Transverse colon (tissue), 4 donors: ENCODE measurements around the gene PLXNB2. TPM values are rescaled to one million over a fixed set of nuclear protein-coding genes. Genes with fewer than 3 reads are reported as not detected.

Experiments used
- DNase-seq: peaks from one replicate; pipeline ENCODE4 v3.0.0-alpha.2; 2019
- H3K27ac ChIP-seq, 4 donors: fragments of 200-600 bp; sonication (generic); 2 replicates each; pipeline ENCODE4 v1.5.1; 2016 to 2018; ENCODE audit warnings: inconsistent platforms in 4 of 4
- H3K27me3 ChIP-seq: fragments of 200-600 bp; sonication (generic); 2 replicates; pipeline ENCODE4 v1.5.1; 2017; ENCODE audit warnings: inconsistent platforms
- H3K36me3 ChIP-seq, 4 donors: fragments of 200-600 bp; sonication (generic); 2 replicates each; pipeline ENCODE4 v1.5.1; 2017 to 2019; ENCODE audit warnings: inconsistent platforms in 4 of 4
- H3K4me1 ChIP-seq, 4 donors: fragments of 200-600 bp; sonication (generic); 2 replicates each; pipeline ENCODE4 v1.5.1; 2017 to 2020; ENCODE audit warnings: inconsistent platforms in 4 of 4
- H3K4me3 ChIP-seq, 4 donors: fragments of 200-600 bp; sonication (generic); 1 replicate in 1 of 4; 2 replicates in 3 of 4; pipeline versions ENCODE4 v1.5.1 to v1.6.1; 2017 to 2019; ENCODE audit warnings: inconsistent platforms in 4 of 4
- H3K9me3 ChIP-seq, 2 donors: fragments of 200-600 bp; sonication (generic); 2 replicates each; pipeline ENCODE4 v1.5.1; 2017 to 2019; ENCODE audit warnings: inconsistent platforms in 2 of 2
- CTCF ChIP-seq, 5 experiments: fragments of 200-600 bp in 3 of 5; fragments of 450-650 bp in 2 of 5; sonication (generic) in 3 of 5; IDR thresholded peaks; 1 replicate in 2 of 5; 2 replicates in 3 of 5; pipeline ENCODE4 v1.5.1; 2016 to 2017; ENCODE audit warnings: antibody characterized with exemption in 5 of 5, inconsistent platforms in 3 of 5, mild to moderate bottlenecking in 2 of 5, moderate library complexity in 1 of 5
- EP300 ChIP-seq: sonication (generic); formaldehyde crosslinking; IDR thresholded peaks from one replicate; pipeline ENCODE4 v1.6.1; 2017; ENCODE audit warnings: antibody characterized with exemption, low read depth
- POLR2A ChIP-seq: fragments of 450-650 bp; IDR thresholded peaks from one replicate; pipeline ENCODE4 v1.6.1; 2016; ENCODE audit warnings: antibody characterized with exemption, mild to moderate bottlenecking, moderate library complexity
- POLR2AphosphoS5 ChIP-seq, 3 donors: sonication (generic); formaldehyde crosslinking; IDR thresholded peaks; one replicate each; pipeline ENCODE4 v1.6.1; 2016; ENCODE audit warnings: antibody characterized with exemption in 3 of 3
- WGBS, 2 donors: methylation state at CpG; one replicate each; pipeline ENCODE4 v1.1.5; 2018; ENCODE audit warnings: low coverage in 1 of 2; 5-methylcytosine and 5-hydroxymethylcytosine counted together
- in situ Hi-C, 4 donors: fragments of 200-750 bp; cut with MboI; loops; one replicate each; pipeline versions ENCODE4 v1.15.0 to v1.15.1; 2017; ENCODE audit warnings: low sequenced_read_pairs in 3 of 4, low pct_ligation_motif_present in 1 of 4, low pct_unique_long_range_greater_than_20kb in 1 of 4
- intact Hi-C: fragments of 100-400 bp; cut with DNase I; formaldehyde crosslinking; loops from one replicate; pipeline ENCODE4 v1.15.1; 2023; ENCODE audit warnings: low total_unique reads
- total RNA-seq, 4 donors: library from RNA; depleted of rRNA; stranded (reverse); fragments of >200 nt; gene quantifications; one replicate each; pipeline ENCODE4 v1.1.0, GENCODE V29; 2016

The PLXNB2 gene
- total RNA-seq, 4 donors from 2014 or later = 305 to 880 (median 460) TPM

GRCh38 chr22:50329236-50329635 is 21.8 kb upstream of the PLXNB2 start:
- no peak for DNase-seq
- H3K4me3 ChIP-seq = no peak overlapping the region
- TF ChIP-seq EP300 = no peak
- TF ChIP-seq POLR2A = no peak
- TF ChIP-seq CTCF (IDR thresholded peaks at IDR 0.05) = no peak
- no peak for TF ChIP-seq POLR2AphosphoS5 (IDR thresholded peaks at IDR 0.05)
- in situ Hi-C loops (loop anchor here in 3 of 4 donors (5.0 to 10.0 kb wide), 2 partner anchors 52 to 74 kb away; partner anchors contain the start of gene HDAC10 (in 2 of the 3)), intact Hi-C loops (loop anchor here (5.0 kb wide), 1 partner anchor 52 kb away; no protein-coding TSS in a partner anchor)
- H3K9me3 ChIP-seq = no peaks in the 10 kb centered on the region
- 90 to 100% methylated on average over 1 to 6 of the region's 6 CpGs for WGBS, 2 donors
- H3K27me3 ChIP-seq = no peaks in the 10 kb centered on the region
- H3K27ac ChIP-seq = no peak overlapping the region
- peaks cover 11 to 24% (median 13%) of the 10 kb centered on the region in 4 donors for H3K4me1 ChIP-seq
- no peaks in the 10 kb centered on the region for H3K36me3 ChIP-seq

DNA sequence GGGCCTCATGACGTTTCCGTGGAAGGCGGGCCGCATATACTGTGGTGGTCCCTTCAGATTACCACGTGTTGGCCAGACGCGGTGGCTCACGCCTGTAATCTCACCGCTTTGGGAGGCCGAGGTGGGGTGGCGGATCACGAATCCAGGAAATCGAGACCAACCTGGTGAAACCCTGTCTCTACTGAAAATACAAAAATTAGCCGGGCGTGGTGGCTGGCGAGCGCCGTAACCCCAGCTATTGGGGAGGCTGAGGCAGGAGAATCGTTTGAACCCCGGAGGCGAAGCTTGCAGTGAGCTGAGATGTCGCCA is 20.2 kb upstream of the PLXNB2 start:
- H3K36me3 ChIP-seq = no peaks in the 10 kb centered on the region
- no peaks in the 10 kb centered on the region for H3K9me3 ChIP-seq
- TF ChIP-seq CTCF (IDR thresholded peaks at IDR 0.05) = no peak
- TF ChIP-seq EP300 = no peak
- no peak for TF ChIP-seq POLR2AphosphoS5 (IDR thresholded peaks at IDR 0.05)
- TF ChIP-seq POLR2A = no peak
- DNase-seq = no peak
- H3K4me1 ChIP-seq = peaks cover 11 to 24% (median 13%) of the 10 kb centered on the region in 4 donors
- peak overlapping the region; percentile 50 to 82 (median 72) for H3K4me3 ChIP-seq
- WGBS, 2 donors = 93% methylated on average over 10 to 13 of the region's 22 CpGs
- in situ Hi-C loops (loop anchor here in 3 of 4 donors (5.0 to 10.0 kb wide), 2 partner anchors 50 to 73 kb away; partner anchors contain the start of gene HDAC10 (in 2 of the 3)), intact Hi-C loops (loop anchor here (5.0 kb wide), 1 partner anchor 50 kb away; no protein-coding TSS in a partner anchor)
- H3K27me3 ChIP-seq = no peaks in the 10 kb centered on the region
- peak overlapping the region; percentile 93 to 94 (median 94) for H3K27ac ChIP-seq

- in situ Hi-C loops (loop anchor here in 3 of 4 donors (5.0 to 10.0 kb wide), 2 partner anchors 50 to 72 kb away; partner anchors contain the start of gene HDAC10 (in 2 of the 3)), intact Hi-C loops (loop anchor here (5.0 kb wide), 1 partner anchor 50 kb away; no protein-coding TSS in a partner anchor)
- no peaks in the 10 kb centered on the region for H3K27me3 ChIP-seq
- DNase-seq = peak; percentile 83
- peaks cover 11 to 24% (median 13%) of the 10 kb centered on the region in 4 donors for H3K4me1 ChIP-seq
- H3K36me3 ChIP-seq = no peaks in the 10 kb centered on the region
- H3K4me3 ChIP-seq = peak within 1 kb of the TSS; percentile 50 to 82 (median 76)
- peak within 1 kb of the TSS; percentile 93 to 94 (median 94) for H3K27ac ChIP-seq
- 0% methylated on average over 46 of the region's 105 CpGs; no CpG with 5 or more reads in 1 of the 2 donors for WGBS, 2 donors
- H3K9me3 ChIP-seq = no peaks in the 10 kb centered on the region
- TF ChIP-seq POLR2A (peak; percentile 67), CTCF (IDR thresholded peaks at IDR 0.05) (peak; percentile 38 to 64 (median 43)), POLR2AphosphoS5 (IDR thresholded peaks at IDR 0.05) (peak in 2 of 3 donors; percentile 59 to 68), EP300 (no peak)
These were observed 19.7 kb upstream of the PLXNB2 start, which contains the start of gene DENND6B for GRCh38 chr22:50326956-50327710. TSS of gene DENND6B (minus strand) at chr22:50327012. CDS start at chr22:50326988, 24 bp downstream.
